Ishikawa (cell line): ENCODE data around the gene S100A16.

Experiments used
- EP300 ChIP-seq: IDR thresholded peaks from 2 replicates; pipeline ENCODE4 v1.6.1; 2012; ENCODE audit warnings: borderline replicate concordance
- FOXM1 ChIP-seq: IDR thresholded peaks from 2 replicates; pipeline ENCODE4 v1.6.1; 2012; ENCODE audit warnings: low read depth, borderline replicate concordance
- MAX ChIP-seq: IDR thresholded peaks from 2 replicates; pipeline ENCODE4 v1.6.1; 2012
- RAD21 ChIP-seq: IDR thresholded peaks from 2 replicates; pipeline ENCODE4 v1.6.1; 2012; ENCODE audit warnings: low read depth
- TAF1 ChIP-seq: IDR thresholded peaks from 2 replicates; pipeline ENCODE4 v1.6.1; 2012; ENCODE audit warnings: low read depth, mild to moderate bottlenecking
- YY1 ChIP-seq: IDR thresholded peaks from 2 replicates; pipeline ENCODE4 v1.6.1; 2012; ENCODE audit warnings: low read depth
- ZBTB7A ChIP-seq: IDR thresholded peaks from 2 replicates; pipeline ENCODE4 v1.6.1; 2012; ENCODE audit warnings: low read depth
- TF ChIP-seq, protein P1 (sequence below): IDR thresholded peaks from 2 replicates; pipeline ENCODE4 v1.6.1; 2012; ENCODE audit warnings: low read depth, mild to moderate bottlenecking

GRCh38 chr1:153586347-153586746, 26.6 kb downstream of the S100A16 start:
- no peak for TF ChIP-seq RAD21
- TF ChIP-seq, protein P1, sequence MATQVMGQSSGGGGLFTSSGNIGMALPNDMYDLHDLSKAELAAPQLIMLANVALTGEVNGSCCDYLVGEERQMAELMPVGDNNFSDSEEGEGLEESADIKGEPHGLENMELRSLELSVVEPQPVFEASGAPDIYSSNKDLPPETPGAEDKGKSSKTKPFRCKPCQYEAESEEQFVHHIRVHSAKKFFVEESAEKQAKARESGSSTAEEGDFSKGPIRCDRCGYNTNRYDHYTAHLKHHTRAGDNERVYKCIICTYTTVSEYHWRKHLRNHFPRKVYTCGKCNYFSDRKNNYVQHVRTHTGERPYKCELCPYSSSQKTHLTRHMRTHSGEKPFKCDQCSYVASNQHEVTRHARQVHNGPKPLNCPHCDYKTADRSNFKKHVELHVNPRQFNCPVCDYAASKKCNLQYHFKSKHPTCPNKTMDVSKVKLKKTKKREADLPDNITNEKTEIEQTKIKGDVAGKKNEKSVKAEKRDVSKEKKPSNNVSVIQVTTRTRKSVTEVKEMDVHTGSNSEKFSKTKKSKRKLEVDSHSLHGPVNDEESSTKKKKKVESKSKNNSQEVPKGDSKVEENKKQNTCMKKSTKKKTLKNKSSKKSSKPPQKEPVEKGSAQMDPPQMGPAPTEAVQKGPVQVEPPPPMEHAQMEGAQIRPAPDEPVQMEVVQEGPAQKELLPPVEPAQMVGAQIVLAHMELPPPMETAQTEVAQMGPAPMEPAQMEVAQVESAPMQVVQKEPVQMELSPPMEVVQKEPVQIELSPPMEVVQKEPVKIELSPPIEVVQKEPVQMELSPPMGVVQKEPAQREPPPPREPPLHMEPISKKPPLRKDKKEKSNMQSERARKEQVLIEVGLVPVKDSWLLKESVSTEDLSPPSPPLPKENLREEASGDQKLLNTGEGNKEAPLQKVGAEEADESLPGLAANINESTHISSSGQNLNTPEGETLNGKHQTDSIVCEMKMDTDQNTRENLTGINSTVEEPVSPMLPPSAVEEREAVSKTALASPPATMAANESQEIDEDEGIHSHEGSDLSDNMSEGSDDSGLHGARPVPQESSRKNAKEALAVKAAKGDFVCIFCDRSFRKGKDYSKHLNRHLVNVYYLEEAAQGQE = no peak
- TF ChIP-seq TAF1 = no peak
- TF ChIP-seq FOXM1 = no peak
- no peak for TF ChIP-seq ZBTB7A
- no peak for TF ChIP-seq YY1
- TF ChIP-seq EP300 = no peak
- no peak for TF ChIP-seq MAX
